ENCODE results near the gene TRHDE. TPM values are rescaled to one million over a fixed set of nuclear protein-coding genes. Genes with fewer than 3 reads are reported as not detected.

Gene TRHDE, protein sequence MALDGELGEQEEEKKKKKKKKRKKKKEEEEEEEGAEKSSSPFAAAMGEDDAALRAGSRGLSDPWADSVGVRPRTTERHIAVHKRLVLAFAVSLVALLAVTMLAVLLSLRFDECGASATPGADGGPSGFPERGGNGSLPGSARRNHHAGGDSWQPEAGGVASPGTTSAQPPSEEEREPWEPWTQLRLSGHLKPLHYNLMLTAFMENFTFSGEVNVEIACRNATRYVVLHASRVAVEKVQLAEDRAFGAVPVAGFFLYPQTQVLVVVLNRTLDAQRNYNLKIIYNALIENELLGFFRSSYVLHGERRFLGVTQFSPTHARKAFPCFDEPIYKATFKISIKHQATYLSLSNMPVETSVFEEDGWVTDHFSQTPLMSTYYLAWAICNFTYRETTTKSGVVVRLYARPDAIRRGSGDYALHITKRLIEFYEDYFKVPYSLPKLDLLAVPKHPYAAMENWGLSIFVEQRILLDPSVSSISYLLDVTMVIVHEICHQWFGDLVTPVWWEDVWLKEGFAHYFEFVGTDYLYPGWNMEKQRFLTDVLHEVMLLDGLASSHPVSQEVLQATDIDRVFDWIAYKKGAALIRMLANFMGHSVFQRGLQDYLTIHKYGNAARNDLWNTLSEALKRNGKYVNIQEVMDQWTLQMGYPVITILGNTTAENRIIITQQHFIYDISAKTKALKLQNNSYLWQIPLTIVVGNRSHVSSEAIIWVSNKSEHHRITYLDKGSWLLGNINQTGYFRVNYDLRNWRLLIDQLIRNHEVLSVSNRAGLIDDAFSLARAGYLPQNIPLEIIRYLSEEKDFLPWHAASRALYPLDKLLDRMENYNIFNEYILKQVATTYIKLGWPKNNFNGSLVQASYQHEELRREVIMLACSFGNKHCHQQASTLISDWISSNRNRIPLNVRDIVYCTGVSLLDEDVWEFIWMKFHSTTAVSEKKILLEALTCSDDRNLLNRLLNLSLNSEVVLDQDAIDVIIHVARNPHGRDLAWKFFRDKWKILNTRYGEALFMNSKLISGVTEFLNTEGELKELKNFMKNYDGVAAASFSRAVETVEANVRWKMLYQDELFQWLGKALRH
- under 1 TPM in 1 of 2 donors, not detected in 1; 0.02 TPM for total RNA-seq

DNA sequence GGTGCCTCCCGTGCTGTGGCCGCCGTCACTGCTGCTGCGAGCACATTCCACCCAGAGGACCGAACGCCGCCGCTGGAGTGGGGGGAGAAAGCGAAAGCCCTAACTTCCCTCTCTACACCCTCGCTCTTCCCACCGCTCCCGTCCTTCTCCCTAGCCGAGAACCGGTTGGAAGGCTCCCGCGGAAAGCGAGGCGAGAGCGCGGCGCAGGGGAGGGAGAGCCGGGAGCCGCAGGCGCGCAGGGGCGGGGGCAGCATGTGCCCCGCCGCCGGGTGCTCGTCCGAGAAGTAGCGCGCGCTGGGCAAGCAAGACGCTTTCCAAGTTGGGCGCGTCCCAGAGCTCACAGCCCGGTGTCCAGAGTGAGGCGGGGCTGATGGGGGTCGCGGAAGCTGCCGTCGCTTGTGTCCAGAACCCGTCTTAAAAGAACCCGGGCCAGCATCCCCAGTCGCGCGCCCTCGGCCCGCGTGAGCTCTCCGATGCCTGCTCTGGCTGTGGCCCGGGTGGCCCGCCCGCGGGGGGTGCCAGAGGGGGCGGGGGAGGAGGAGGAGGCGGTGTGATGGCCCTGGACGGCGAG is at the start of gene TRHDE:
TRHDE (plus strand) TSS at position 280 of the 571 bp plus-strand sequence; CDS start at position 554, 274 bp downstream.
- Mint-ChIP-seq H3K4me1 (ENCODE audit: low read depth in 2 of 2) (no peaks in the 10 kb centered on the region), H3K4me3 (no peak within 1 kb of the TSS), H3K36me3 (no peaks in the 10 kb centered on the region), H3K27me3 (peaks cover 8 to 27% of the 10 kb centered on the region in 2 donors), H3K27ac (no peak within 1 kb of the TSS), H3K9me3 (no peaks in the 10 kb centered on the region)
- no peak for ATAC-seq
- no peak for DNase-seq (ENCODE audit: low spot score)

DNA sequence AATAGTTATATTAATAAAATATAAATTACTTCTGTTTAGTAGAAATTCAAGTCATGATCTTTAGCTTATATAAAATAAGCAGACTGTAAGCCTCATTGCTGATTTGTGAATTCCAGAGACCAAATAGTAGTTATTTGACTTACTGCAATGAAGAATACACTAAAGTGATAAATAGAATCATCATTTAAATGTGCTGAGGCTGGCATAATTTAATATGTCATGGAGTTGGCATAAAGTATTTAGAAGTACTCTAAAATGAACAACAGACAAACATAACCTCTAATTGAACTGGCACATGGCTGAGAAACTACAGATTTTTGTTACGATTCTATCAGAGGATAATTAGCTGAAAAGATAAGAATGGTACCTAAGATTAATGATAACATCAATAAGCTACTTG is 45.7 kb upstream of the TRHDE start:
- Mint-ChIP-seq H3K27me3 (no peaks in the 10 kb centered on the region), H3K4me1 (ENCODE audit: low read depth in 2 of 2) (no peaks in the 10 kb centered on the region), H3K4me3 (no peak overlapping the region), H3K27ac (no peak overlapping the region), H3K36me3 (no peaks in the 10 kb centered on the region), H3K9me3 (peaks cover 9% of the 10 kb centered on the region)
- DNase-seq (ENCODE audit: low spot score) (no peak), ATAC-seq (no peak)

DNA sequence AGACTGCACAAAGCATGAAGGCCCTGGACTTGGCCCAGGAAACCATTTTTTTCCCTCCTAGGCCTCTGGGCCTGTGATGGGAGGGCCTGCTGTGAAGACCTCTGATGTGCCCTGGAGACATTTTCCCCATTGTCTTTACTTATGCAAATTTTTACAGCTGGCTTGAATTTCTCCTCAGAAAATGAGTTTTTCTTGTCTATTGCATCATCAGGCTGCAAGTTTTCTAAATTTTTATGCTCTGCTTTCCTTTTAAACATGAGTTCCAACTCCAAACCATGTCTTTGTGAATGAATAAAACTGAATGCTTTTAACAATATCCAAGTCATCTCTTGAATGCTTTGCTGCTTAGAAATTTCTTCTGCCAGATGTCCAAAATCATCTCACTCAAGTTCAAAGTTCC is 43.7 kb upstream of the TRHDE start:
- no peak overlapping the region for H3K4me3 Mint-ChIP-seq
- no peaks in the 10 kb centered on the region for H3K4me1 Mint-ChIP-seq (ENCODE audit: low read depth in 2 of 2)
- H3K9me3 Mint-ChIP-seq: peaks cover 12% of the 10 kb centered on the region
- ATAC-seq (no peak), DNase-seq (ENCODE audit: low spot score) (no peak)
- no peak overlapping the region for H3K27ac Mint-ChIP-seq
- H3K27me3 Mint-ChIP-seq: no peaks in the 10 kb centered on the region
- H3K36me3 Mint-ChIP-seq: no peaks in the 10 kb centered on the region

DNA sequence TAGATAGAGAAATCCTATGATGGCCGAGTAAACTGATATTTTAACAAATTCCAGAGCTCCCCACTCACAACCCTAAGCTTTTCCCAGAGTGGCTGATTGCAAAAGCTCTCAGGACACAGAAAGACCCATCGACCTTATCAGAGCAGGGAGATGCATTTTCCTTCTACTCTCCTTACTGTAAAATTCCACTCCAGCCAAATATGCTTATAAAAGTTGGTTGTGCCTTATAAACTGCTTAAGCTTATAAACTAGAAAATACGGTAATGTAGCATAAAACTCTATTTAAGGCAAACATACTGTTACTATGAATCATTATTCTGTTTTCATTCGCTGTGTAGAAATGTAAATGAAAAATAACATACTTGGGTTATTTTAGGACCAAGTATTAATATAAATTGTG is 41.6 kb upstream of the TRHDE start:
- no peaks in the 10 kb centered on the region for H3K4me1 Mint-ChIP-seq (ENCODE audit: low read depth in 2 of 2)

DNA sequence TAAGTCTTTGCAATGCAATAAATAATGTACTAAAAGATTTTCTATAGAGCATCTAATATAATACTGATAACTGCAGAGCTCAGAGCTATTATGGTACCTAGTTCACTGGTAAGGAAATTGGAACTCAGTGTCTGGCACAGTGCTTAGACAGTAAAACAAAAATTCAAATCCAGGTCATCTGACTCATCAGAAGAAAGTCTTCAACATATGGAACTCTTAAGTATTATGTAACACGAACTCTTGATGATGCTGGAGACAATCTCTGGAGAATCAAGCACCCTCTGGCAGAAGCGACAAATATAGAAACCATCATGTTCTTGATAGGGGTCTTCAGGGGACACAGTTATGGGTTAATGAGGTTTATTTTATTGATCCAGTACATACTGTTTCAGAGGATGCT is 37.3 kb upstream of the TRHDE start:
- Mint-ChIP-seq H3K27me3 (no peaks in the 10 kb centered on the region), H3K4me3 (no peak overlapping the region), H3K36me3 (no peaks in the 10 kb centered on the region), H3K4me1 (ENCODE audit: low read depth in 2 of 2) (no peaks in the 10 kb centered on the region), H3K27ac (no peak overlapping the region), H3K9me3 (peaks cover 3% of the 10 kb centered on the region)
- no peak for DNase-seq (ENCODE audit: low spot score)
- no peak for ATAC-seq

More for the DNA sequence above, 41.6 kb upstream of the TRHDE start:
- H3K4me3 Mint-ChIP-seq: no peak overlapping the region
- H3K27ac Mint-ChIP-seq: no peak overlapping the region
- H3K36me3 Mint-ChIP-seq: no peaks in the 10 kb centered on the region
- H3K9me3 Mint-ChIP-seq: peaks cover 12% of the 10 kb centered on the region
- no peaks in the 10 kb centered on the region for H3K27me3 Mint-ChIP-seq
- no peak for ATAC-seq
- no peak for DNase-seq (ENCODE audit: low spot score)

DNA sequence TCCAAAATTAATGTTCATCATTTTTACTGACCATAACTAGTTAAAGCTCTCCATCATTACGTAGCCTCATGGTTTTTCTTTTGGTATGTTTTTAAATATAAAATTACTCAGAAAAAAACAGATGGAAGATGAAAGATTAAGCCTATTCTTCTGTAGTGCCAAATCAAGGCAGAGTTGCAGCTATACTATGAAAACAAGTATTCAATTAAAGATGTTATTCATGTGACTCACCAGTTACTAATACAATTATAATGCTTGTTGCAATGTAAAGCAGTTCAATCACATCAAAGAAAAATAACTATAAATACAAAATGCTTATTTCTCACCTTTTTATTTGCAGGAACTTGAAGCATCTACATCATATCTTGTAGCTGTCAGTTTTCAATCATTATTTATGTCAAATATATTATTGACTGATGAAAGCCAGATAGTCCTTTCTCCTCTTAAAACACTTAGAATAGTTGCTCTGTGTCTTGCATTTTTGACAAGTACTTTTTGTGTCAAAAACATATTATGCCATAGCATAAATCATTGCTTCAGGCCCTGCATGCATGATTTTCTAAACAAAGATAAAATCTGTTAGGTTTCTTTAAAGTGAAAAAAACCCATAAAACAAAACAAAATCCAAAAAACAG is 36.0 kb upstream of the TRHDE start:
- Mint-ChIP-seq H3K36me3 (no peaks in the 10 kb centered on the region), H3K4me3 (no peak overlapping the region), H3K4me1 (ENCODE audit: low read depth in 2 of 2) (no peaks in the 10 kb centered on the region), H3K27ac (no peak overlapping the region), H3K27me3 (no peaks in the 10 kb centered on the region), H3K9me3 (peaks cover 6% of the 10 kb centered on the region)
- ATAC-seq (no peak), DNase-seq (ENCODE audit: low spot score) (no peak)

DNA sequence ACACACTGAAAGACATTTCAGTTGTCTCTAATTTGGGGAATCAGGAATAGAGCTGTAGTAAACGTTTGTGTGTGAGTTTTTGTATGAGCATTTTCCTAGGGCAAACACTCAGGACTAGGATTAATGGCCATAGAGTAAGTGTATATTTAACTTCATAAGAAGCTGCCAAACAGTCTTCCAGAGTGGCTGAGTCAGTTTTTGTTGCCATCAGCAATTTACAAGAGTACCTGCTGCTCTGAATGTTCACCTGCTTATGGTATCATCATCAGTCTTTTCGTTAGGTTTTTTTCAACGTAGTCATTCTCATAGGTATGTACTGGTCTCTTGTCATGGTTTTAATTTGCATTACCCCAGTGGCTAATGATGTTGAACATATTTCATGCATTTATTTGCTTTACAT is 30.6 kb upstream of the TRHDE start:
- Mint-ChIP-seq H3K27me3 (no peaks in the 10 kb centered on the region), H3K4me3 (no peak overlapping the region), H3K4me1 (ENCODE audit: low read depth in 2 of 2) (no peaks in the 10 kb centered on the region), H3K27ac (no peak overlapping the region), H3K9me3 (peaks cover 6% of the 10 kb centered on the region), H3K36me3 (peaks cover 5% of the 10 kb centered on the region)
- DNase-seq (ENCODE audit: low spot score) (no peak), ATAC-seq (no peak)

DNA sequence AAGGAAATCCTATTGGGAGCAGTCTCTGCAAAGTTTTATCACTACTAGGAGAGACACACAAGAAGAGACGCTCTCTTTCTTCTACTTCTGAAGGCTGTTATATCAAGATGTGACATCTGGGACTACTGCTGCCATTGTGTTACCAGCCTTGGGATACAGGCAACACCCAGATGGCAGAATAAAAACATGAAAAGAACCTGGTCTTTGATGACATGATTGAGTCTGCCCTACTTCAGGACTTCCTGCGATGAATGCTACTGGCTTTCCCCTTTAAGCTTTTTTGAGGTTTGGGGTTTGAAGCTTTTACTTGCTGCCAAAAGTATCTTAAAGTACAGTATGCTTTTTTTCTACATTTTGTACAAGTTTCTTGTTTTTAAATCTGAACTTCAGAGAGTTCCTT is 29.2 kb upstream of the TRHDE start:
- ATAC-seq: no peak
- H3K36me3 Mint-ChIP-seq: peaks cover 5% of the 10 kb centered on the region

DNA sequence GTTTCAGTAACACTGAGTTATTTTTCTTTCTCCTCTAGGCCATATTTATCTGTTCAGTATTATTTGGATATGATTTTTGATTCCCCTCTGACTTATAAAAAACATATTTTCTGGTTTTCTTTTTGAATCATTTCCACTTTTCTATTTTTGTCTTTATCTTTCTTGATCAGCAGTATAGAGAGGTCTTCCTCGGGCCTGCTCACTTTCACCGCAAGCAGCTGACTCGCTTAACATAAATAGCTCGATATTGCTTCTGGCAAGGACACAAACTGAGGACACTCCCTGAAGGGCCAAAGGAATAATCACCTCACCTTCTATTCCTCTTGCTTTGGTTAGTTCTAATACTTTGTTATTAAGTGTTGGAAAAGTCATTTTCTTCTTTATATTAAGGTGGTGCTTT is 25.8 kb upstream of the TRHDE start:
- ATAC-seq: no peak
- peaks cover 5% of the 10 kb centered on the region for H3K9me3 Mint-ChIP-seq
- no peak overlapping the region for H3K27ac Mint-ChIP-seq
- H3K4me1 Mint-ChIP-seq (ENCODE audit: low read depth in 2 of 2): no peaks in the 10 kb centered on the region
- H3K4me3 Mint-ChIP-seq: no peak overlapping the region
- H3K36me3 Mint-ChIP-seq: peaks cover 5% of the 10 kb centered on the region
- H3K27me3 Mint-ChIP-seq: no peaks in the 10 kb centered on the region
- no peak for DNase-seq (ENCODE audit: low spot score)

More for the DNA sequence above, 29.2 kb upstream of the TRHDE start:
- H3K27ac Mint-ChIP-seq: no peak overlapping the region
- H3K9me3 Mint-ChIP-seq: peaks cover 6% of the 10 kb centered on the region
- H3K4me3 Mint-ChIP-seq: no peak overlapping the region
- no peaks in the 10 kb centered on the region for H3K27me3 Mint-ChIP-seq
- H3K4me1 Mint-ChIP-seq (ENCODE audit: low read depth in 2 of 2): no peaks in the 10 kb centered on the region
- no peak for DNase-seq (ENCODE audit: low spot score)

DNA sequence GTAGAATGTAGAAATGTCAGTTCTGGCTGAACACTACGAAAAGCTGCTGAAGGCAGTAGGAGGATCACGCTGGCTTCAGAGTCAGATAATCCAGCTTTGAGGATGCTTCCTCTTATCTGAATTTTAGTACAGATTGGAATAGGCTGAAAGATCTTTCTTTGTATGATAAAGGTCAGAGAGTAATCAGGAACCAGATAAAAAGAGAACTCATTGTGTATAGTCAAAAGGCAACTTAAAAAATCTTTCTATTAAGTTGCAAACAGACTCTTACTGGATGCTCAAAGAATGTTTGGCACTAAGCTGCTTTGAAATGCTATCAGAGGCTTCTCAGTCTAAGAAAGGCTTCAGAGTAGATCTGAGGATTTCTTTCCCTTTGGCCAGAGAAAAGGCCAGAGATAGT is 21.8 kb upstream of the TRHDE start:
- H3K4me1 Mint-ChIP-seq (ENCODE audit: low read depth in 2 of 2): no peaks in the 10 kb centered on the region

DNA sequence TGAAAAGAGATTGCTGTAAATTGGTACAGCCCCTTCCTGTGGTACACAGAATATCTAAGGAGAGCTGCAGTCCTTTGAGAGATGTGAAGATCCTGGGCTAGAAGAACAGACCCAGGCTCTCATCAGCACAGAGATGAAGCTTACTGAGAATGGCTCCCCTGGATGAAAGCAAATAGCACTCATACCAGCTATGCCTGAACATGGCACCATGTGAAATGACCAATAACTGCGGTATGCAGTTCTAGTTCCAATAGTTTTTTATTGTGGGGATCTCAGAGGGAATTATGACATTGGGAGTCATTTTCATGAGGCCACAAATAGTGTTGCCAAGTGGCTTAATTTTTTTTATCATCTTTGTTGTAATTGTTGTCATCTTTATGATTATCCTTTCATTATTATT is 15.4 kb upstream of the TRHDE start:
- no peaks in the 10 kb centered on the region for H3K4me1 Mint-ChIP-seq (ENCODE audit: low read depth in 2 of 2)
- no peak overlapping the region for H3K27ac Mint-ChIP-seq
- H3K27me3 Mint-ChIP-seq: no peaks in the 10 kb centered on the region
- ATAC-seq: no peak
- no peaks in the 10 kb centered on the region for H3K36me3 Mint-ChIP-seq
- no peak overlapping the region for H3K4me3 Mint-ChIP-seq
- no peak for DNase-seq (ENCODE audit: low spot score)
- H3K9me3 Mint-ChIP-seq: peaks cover 14% of the 10 kb centered on the region

More for the DNA sequence above, 21.8 kb upstream of the TRHDE start:
- no peaks in the 10 kb centered on the region for H3K36me3 Mint-ChIP-seq
- ATAC-seq (no peak), DNase-seq (ENCODE audit: low spot score) (no peak)
- H3K27ac Mint-ChIP-seq: no peak overlapping the region
- no peak overlapping the region for H3K4me3 Mint-ChIP-seq
- peaks cover 13% of the 10 kb centered on the region for H3K9me3 Mint-ChIP-seq
- H3K27me3 Mint-ChIP-seq: no peaks in the 10 kb centered on the region

DNA sequence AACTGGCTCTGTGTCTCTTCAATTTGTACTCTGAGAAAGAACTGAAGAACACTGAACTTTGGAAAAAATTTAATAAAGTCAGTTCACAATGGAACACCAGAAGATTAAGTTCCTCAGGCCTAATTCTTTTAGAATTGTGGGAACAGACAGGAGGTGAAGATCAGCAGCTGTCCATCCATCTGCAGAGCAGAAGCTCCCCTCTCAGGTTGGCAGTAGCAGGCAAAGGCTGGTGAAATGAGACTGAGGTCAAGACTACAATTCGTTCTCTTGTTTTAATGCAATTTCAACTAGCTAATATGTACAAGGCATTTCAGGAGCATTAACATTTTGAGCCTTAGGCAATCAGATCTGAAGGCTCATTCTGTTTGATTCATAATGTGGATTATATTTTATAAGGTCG is 10.3 kb upstream of the TRHDE start:
- Mint-ChIP-seq H3K27ac (no peak overlapping the region), H3K27me3 (no peaks in the 10 kb centered on the region), H3K4me1 (ENCODE audit: low read depth in 2 of 2) (no peaks in the 10 kb centered on the region), H3K4me3 (no peak overlapping the region), H3K36me3 (no peaks in the 10 kb centered on the region), H3K9me3 (no peaks in the 10 kb centered on the region)
- ATAC-seq (no peak), DNase-seq (ENCODE audit: low spot score) (no peak)

DNA sequence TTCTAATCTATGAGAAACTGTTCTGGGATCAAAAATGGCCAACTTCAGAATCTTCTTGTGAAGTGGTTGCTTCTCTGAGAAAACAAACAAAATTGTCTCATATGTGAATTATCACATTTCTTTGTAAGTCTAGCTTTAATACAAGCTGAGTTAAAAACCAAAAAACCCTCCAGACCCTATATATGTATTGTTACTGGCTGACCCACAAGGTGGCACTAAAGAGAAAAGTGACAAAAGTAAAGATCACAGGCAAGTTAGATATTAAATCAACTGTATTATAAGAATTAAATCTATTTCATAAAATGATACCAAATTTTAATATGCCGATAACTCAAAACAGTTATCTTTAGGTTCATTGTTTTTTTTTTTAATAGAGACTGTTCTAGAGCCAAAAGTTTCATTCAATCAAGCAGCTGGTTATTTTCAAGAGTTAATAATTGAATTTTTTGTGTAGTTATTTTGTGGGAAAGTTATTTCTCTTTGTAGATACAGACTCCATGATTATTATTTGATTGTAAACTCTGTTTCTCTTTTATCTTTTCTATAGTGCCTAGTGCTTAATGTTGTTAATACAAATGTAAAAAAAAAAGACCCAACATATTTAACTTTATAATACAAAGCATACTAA is 7.5 kb upstream of the TRHDE start:
- Mint-ChIP-seq H3K36me3 (no peaks in the 10 kb centered on the region), H3K27me3 (peaks cover 0 to 3% of the 10 kb centered on the region in 2 donors), H3K4me1 (ENCODE audit: low read depth in 2 of 2) (no peaks in the 10 kb centered on the region), H3K4me3 (no peak overlapping the region), H3K9me3 (no peaks in the 10 kb centered on the region), H3K27ac (no peak overlapping the region)
- ATAC-seq (no peak), DNase-seq (ENCODE audit: low spot score) (no peak)

All from natural killer cell treated with Interleukin-12 subunit alpha and Interleukin-12 subunit beta and Interleukin-15 and Interleukin-18, amount 100 ng/mL, for 72 hours (primary cell).